KBM-7 (cell line): ENCODE measurements around the gene TUBB8B.
"Not testable (repeated sequence)": the region's sequence is repeated elsewhere in the genome, so short reads cannot be mapped to it uniquely, and the experiment has no call there.

Experiments used
- DNase-seq: peaks from one replicate; pipeline ENCODE4 v3.0.0-alpha.2; 2015
- in situ Hi-C: fragments of 300-500 bp; cut with MboI; formaldehyde crosslinking; loops from 2 replicates; pipeline ENCODE4 v1.14.3; 2020; ENCODE audit warnings: low sequenced_read_pairs, low pct_unique_long_range_greater_than_20kb, mixed read lengths

Gene TUBB8B

DNA sequence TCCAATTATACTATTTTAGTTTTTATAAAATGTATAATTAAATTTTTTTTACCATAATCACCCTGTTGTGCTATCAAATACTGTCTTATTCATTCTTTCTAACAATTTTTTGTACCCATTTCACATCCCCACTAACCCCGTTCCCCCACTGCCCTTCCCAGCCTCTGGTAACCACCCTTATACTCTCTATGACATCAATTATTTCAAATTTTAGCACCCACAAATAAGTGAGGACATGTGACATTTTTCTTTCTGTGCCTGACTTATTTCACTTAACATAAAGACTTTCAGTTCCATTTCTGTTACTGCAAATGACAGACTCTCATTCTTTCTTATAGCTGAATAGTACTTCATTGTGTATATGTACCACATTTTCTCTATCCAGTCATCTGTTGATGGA lies 5.0 kb upstream of the TUBB8B start:
- in situ Hi-C loops, DNase-seq: not testable (repeated sequence)

DNA sequence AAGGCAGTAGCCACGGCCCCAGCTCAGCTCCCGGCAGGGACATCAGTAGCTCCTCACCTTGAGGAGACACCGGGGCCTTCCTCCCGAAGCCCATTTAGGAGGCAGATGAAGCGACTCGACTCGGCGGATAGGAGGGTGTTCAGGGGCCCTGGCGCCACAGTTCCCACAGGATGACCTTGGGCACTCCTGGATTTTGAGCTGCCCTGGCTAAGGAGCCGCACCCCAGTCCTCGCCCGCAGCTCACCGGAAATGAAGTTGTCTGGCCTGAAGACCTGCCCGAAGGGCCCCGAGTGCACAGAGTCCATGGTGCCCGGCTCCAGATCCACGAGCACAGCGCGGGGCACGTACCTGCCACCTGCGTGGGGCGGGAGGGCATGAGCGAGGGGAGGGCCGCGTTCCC lies 719 bp downstream of the TUBB8B start:
- DNase-seq, in situ Hi-C loops: not testable (repeated sequence)

DNA sequence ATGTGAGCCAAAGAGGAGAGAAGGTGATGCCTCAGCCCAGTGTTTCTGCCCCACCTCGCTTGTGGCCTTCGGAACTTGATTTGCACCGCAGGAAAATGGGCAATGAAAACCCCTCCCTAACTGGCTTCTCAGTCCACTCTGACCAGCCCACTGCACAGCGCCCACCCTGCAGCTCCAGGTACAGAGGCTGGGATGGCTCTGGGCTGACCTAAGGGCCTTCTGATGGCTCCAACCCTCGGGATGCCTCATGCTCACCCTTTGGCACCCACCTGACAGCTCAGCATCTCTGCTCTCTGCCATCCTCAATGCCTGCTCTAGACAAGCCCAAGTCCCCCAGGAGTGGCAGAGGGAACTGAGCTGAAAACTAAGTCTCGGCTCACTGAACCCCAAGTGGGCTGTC lies 36.2 kb downstream of the TUBB8B start:
- DNase-seq, in situ Hi-C loops: not testable (repeated sequence)

DNA sequence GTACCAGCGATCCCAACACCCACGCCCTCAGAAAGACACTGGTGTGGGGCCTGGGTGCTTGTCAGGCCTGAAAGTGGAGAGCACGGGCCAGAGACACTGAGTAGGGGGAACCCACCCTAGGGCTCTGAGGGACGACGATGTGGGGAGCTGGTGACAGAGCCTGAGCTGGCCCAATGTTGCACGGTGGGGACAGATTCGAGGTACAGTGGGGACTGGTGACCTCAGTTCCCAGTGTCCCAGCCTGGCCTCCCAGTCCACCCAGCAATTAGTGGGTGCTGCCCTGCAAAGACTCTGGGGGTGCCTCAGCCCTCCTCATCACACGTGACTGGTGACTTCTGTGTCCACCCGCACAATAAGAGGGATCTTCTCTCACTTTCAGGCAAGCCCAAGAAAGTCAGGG lies 36.6 kb downstream of the TUBB8B start:
- DNase-seq, in situ Hi-C loops: not testable (repeated sequence)

DNA sequence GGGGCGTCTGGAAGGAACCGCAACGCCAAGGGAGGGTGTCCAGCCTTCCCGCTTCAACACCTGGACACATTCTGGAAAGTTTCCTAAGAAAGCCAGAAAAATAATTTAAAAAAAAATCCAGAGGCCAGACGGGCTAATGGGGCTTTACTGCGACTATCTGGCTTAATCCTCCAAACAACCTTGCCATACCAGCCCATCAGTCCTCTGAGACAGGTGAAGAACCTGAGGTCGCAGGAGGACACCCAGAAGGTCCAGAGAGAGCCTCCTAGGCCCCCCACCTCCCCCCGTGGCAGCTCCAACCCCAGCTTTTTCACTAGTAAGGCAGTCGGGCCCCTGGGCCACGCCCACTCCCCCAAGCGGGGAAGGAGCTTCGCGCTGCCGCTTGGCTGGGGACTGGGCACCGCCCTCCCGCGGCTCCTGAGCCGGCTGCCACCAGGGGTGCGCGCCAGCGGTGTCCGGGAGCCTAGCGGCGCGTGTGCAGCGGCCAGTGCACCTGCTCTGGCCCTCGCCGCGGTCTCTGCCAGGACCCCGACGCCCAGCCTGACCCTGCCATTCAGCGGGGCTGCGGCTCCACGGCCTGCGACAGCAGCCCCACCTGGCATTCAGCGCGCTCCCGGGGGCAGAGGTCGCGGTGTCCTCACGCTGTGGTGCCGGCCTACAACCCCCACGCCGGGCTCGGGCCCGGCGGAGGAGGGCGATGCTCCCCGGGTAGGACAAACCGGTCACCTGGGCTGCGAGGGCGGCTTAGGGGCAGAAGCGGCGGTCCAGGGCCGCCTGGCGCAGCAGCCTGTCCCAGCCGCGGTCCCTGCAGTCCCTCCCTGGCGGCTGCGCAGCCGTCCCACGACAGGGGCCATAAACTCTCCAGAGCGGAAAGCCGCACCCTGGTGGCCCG lies 37.8 kb downstream of the TUBB8B start:
- DNase-seq, in situ Hi-C loops: not testable (repeated sequence)

DNA sequence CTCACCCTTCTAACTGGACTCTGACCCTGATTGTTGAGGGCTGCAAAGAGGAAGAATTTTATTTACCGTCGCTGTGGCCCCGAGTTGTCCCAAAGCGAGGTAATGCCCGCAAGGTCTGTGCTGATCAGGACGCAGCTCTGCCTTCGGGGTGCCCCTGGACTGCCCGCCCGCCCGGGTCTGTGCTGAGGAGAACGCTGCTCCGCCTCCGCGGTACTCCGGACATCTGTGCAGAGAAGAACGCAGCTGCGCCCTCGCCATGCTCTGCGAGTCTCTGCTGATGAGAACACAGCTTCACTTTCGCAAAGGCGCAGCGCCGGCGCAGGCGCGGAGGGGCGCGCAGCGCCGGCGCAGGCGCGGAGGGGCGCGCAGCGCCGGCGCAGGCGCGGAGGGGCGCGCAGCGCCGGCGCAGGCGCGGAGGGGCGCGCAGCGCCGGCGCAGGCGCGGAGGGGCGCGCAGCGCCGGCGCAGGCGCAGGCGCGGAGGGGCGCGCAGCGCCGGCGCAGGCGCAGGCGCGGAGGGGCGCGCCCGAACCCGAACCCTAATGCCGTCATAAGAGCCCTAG lies 38.7 kb downstream of the TUBB8B start:
- in situ Hi-C loops, DNase-seq: not testable (repeated sequence)

DNA sequence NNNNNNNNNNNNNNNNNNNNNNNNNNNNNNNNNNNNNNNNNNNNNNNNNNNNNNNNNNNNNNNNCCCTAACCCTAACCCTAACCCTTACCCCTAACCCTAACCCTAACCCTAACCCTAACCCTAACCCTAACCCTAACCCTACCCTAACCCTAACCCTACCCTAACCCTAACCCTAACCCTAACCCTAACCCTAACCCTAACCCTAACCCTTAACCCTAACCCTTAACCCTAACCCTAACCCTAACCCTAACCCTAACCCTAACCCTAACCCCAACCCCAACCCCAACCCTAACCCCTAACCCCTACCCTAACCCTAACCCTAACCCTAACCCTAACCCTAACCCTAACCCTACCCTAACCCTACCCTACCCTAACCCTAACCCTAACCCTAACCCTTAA lies 39.5 kb downstream of the TUBB8B start:
- DNase-seq: peak; percentile 0
- in situ Hi-C loops: not testable (repeated sequence)
